T-helper 9 cell (primary cell): ENCODE results near the gene GPT2.

Experiments
- DNase-seq: peaks from one replicate; pipeline ENCODE4 v3.0.0-alpha.2; 2020

GPT2 gene

DNA sequence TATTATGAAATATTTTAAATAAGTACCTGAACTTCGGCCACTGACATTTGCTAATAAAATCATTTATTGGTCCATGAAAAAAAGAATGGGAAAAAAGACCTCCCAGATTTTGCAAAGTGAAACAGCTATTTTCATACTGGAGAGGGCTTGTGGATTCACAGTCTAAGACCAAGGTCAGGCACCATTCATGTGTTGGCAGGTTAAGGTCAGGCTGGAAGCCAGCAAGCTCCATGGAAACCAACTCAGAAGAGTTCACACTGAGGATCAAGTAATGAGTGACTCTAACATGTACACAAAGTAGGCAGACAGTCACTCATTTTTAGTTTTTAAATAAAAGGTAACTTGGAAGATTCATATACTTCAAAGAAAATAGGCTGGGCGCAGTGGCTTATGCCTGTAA is 85.9 kb downstream of the GPT2 start:
- DNase-seq, result no peak

DNA sequence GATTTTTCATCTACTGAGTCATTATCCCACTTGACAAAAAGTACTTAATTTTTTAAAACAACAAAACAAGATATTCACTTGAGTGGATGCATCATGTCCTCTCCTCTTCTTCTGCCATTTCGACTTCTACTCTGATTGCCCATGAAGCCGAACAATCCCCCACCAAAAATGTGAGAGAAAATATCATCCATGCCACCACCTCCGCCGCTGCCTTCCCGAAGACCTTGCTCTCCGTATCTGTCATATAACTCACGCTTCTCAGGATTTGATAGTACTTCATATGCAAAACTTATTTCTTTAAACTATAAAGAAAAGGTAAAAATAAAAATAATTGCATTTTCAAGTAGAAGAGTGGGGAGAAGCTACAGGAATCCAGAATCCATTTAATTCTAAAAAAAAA is 87.1 kb downstream of the GPT2 start:
- DNase-seq, result no peak

DNA sequence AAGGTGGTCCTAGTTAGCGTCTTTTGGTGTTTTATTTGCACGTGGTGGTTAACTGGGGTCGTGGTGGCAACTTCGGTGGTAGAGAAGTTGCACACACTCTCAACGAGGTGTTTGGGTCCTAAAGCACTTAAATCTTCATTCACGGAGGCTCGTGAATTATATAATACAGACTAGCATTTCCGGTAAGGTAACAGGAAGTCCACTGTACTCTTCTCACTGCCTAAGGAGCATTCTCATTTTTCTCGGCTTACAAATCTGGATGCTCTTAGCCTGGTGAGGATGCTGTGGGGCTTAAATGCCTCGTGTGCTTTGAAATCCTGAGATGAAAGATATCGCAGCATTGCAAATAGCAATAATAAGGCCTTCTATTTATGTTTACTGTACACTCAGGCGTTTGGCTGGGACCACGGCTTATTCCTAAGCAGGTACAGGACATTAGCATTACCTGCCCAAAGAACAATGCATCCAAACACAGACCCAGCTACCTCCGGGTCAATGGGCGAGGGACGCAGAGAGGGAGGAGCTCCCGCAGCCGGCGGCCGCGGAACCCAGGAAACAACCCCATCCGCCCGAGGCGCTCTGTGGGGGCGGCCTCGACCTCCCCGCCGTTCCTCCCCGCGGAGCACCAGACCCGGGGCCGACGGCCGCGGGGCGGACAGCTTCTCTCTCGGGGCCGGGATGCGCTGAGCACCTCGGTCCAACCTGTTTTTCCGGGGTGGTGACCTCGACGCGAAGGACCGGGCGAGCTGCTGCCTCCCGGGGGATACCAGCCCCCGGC is 88.5 kb downstream of the GPT2 start:
- peak; percentile 34 for DNase-seq

DNA sequence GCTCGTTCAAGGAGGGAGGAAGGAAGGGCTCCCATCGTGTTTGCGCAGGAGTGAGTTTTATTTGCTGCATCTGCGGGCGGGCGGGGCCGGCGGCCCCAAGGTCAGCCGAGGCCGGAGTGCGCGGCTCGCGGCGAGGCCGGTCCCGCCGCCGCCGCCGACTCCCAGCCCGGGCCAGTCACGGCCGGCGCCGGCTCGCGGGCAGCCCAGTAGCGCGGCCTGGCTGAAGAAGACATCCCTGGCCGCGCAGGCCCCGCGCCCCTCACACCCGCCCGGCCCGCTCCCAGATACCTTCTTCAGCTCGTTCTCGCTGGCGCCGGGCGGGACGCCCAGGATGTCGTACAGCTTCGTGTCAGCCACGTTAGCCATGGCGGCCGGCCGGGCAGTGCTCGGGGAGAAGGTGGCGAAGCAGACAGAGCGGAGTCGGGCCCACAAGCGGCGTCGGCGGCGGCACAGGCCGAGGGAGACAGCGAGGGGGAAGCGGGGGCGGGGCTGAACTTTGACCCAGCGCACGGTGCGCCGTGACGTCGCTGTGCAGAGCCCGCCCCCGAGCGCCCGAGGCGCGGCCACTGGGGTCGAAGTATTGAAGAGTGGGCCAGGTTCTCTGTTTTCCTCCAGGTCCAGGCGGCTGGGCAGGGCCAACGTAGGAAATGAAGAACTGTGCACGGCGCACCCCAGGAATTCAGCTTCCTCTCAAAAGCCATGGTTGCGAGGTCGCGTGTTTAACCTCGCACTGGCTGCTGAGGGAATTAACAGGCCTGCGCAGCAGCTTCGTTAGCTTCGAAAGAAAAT is 89.2 kb downstream of the GPT2 start, which contains the start of gene DNAJA2:
Gene DNAJA2, minus strand, starts transcription at position 468 of the 789 bp plus-strand sequence. Its CDS starts 102 bp downstream, at position 366.
- DNase-seq, result peak; percentile 93

DNA sequence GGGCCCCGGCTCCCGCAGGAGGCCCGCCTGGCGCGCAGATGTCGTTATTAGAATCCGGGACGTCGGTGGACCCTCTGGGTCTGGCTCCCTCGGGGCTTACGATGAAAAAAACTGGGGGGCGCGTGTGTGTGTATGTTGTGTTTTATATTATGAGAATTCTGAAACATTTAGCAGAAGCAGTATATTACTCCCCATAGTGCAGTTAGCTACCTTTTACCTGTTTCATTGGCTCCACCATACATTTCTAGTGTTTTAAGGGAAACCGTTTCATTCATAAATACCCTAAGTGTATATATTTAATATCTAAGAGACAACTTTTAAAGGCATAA is 89.8 kb downstream of the GPT2 start:
- DNase-seq, result no peak

DNA sequence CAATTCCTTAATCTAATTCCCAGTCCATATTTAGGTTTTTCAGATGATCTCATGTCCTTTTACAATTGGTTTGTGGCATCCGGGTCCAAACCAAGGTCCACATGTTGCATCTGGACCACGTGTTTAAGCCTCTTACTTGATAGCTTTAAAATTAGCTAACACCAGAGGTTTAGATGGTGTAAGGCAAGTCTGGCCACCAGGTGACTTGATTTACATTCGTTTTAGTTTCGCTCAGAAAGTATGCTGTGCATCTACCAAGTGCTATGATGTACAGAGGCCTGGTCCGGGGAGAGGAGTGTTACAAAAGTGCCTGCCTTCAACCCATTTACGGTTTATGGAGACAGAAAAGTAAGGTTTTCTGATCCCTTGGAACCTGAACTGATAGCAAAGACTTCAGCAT is 90.2 kb downstream of the GPT2 start:
- DNase-seq, result no peak

DNA sequence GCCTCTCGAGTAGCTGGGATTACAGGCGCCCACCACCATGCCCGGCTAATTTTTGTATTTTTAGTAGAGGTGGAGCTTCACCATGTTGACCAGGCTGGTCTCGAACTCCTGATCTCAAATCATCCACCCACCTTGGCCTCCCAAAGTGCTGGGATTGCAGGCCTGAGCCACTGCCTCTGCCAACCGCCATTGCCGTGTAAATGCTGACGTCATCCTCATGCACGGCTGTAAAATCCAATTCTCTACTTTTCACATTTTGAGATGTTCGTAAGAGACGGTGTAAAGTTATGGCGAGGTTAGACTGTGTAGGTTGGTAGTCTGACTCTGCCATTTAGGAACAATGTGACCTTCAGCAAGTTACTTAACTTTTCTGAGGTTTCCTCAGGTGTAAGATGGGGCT is 91.0 kb downstream of the GPT2 start:
- no peak for DNase-seq

DNA sequence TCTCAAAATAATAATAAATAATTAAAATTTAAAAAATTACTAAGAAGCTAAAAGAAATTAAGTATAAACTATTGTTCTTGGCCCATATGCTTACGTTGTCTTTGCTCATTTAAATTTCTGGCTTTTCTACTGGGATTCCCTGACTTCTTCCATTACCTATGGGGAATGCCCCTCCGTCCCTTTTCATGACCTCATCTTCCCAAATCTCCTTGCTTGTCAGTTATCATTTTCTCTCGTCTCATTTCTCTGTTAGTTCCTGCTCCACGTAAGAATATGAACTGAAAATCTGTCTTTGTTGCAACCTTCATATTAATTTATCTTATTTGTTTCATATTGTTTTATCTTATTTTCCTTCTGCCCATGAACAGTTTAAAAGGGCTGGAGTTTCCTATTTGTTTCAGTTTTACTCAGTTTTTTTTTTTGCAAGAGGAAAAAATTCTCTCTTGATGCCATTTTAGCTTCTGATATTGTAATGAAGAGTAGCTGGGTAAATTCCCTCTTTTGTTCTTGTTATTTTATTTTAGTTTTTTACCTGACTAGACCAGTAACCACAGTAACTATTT is 91.8 kb downstream of the GPT2 start:
- no peak for DNase-seq

DNA sequence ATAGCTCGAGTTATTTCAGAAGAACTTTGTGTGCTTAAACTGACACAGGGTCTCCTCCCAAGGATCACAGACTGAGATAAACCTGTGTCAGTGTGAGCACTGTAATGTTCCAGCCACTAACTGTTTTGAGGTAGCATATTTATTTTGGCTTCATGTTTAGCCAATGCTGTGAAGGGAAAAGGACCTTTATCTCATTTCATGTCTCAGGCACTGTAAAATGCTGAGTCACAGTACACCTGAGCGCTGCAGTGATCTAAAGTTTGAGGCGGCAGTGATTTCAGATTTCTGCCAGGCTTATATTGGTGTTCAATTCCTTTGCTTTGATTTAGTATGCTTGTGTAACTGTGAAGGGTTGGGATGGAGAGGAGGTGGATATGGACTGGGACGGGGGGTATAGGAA is 92.4 kb downstream of the GPT2 start:
- DNase-seq, result no peak
